Activated CD8-positive, alpha-beta T cell treated with anti-CD3 and anti-CD28 coated beads for 36 hours (primary cell): Measurements from ENCODE around the gene RRP1B. TPM values are rescaled to one million over a fixed set of nuclear protein-coding genes. Genes with fewer than 3 reads are reported as not detected.
A peak's percentile ranks its signal among the peaks of the same experiment; 100 is the strongest.

Source experiments
- ATAC-seq: fragments of 200-7000 bp; cut with Tn5 transposase; one replicate; pipeline ENCODE4 v1.10.0; 2021; ENCODE audit warnings: mild to moderate bottlenecking, moderate library complexity
- CTCF ChIA-PET: fragments of 350-600 bp; sonication (Branson Sonifier 250); formaldehyde crosslinking; loops from one replicate; lab custom pipeline; 2021; ENCODE audit warnings: antibody characterized with exemption; lab: Charles Lee
- POLR2A ChIA-PET: fragments of 350-600 bp; sonication (Branson Sonifier 250); formaldehyde crosslinking; loops from one replicate; lab custom pipeline; 2021; ENCODE audit warnings: antibody characterized with exemption; lab: Charles Lee
- DNase-seq: peaks from one replicate; pipeline ENCODE4 v3.0.0-alpha.2; 2020
- H3K27ac Mint-ChIP-seq: one replicate; pipeline ENCODE4 v1.8.0; 2021; ENCODE audit warnings: mild to moderate bottlenecking, mixed read lengths
- H3K27me3 Mint-ChIP-seq: one replicate; pipeline ENCODE4 v1.8.0; 2021; ENCODE audit warnings: mixed read lengths
- H3K36me3 Mint-ChIP-seq: one replicate; pipeline ENCODE4 v1.8.0; 2021; ENCODE audit warnings: low read depth, mixed read lengths
- H3K4me1 Mint-ChIP-seq: one replicate; pipeline ENCODE4 v1.8.0; 2021; ENCODE audit warnings: low read depth, mixed read lengths
- H3K4me3 Mint-ChIP-seq: one replicate; pipeline ENCODE4 v1.8.0; 2021; ENCODE audit warnings: mild to moderate bottlenecking, moderate library complexity, mixed read lengths
- H3K9me3 Mint-ChIP-seq: one replicate; pipeline ENCODE4 v1.8.0; 2021; ENCODE audit warnings: mixed read lengths
- intact Hi-C: fragments of 100-400 bp; cut with micrococcal nuclease; formaldehyde crosslinking; loops from one replicate; pipeline ENCODE4 v1.10.0; 2022
- total RNA-seq, 2 experiments: library from RNA; stranded (reverse); gene quantifications; one replicate each; pipeline ENCODE4 v1.2.3, GENCODE V29; 2021
- TF ChIP-seq, protein P1 (sequence below): fragments of 200-600 bp; IDR thresholded peaks from one replicate; pipeline ENCODE4 v1.8.0; 2022; ENCODE audit warnings: antibody characterized with exemption, mild to moderate bottlenecking

The RRP1B gene
- total RNA-seq, 2 experiments from 2014 or later = 76.7 to 78.5 TPM

DNA sequence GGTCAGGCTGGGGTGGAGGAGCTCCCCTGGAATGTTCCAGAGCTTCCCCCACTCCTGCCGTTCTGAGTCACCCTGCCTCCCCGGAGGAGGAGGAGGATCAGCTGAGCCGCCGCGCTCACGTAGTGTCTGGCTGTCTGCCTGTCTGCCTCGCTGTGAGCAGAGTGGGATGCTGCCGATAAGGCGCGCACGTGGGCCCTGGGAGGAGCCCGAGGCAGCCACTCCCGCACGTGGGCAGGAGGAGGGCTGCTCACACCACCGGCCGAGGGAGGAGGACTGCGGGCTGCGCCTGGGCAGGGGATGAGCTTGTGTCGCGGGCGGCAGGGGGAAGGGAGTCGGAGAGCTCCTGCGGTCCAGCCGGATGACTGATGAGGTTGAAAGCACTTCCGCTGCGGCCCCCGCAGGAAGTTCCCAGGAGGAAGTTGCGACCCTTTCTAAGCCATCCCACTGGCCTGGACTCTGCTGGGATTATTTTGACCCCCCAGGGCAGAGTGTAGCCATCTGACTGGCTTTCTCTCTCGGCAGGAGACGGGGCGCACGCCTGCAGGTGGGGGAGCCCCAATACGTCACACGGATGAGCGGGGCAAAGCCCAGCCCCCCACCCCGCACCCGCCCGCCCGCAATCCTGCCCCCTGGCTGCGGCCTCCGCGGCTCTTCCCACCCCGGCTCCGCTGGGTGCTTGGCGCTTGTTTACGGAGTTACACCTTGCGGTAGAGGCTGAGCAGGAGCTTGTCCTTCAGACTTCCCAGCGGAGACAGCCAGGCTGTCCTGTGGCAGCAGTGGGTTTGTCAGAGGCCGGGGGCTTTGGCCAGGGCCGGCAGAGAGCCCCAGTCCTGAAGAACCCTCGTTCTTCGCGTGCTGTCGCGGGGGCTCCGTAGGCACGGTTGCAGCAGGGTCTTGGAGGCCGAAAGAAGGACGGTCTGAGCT, 69.4 kb downstream of the RRP1B start:
- peak overlapping the region; percentile 88 for H3K27ac Mint-ChIP-seq

DNA sequence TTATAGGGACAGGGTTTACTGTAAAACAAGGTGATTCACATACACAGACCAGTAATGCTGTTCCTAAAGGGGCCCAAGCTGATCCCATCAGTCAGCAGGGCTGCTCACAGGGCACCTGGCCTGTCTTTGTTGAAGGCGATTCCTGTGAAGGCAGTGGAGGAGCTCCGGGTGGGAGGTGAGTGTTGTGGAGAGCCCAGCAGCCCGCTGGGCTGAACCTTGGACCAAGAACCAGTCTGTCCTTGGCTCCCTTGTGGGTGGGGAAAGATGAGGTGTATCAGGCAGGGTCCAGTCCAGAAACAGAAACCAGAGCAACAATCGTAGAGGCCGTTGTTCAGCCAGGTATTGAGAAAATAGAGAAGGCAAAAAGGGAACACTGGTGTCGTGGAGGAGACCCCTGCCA, 72.1 kb downstream of the RRP1B start:
- POLR2A ChIA-PET = no interaction called here
- H3K9me3 Mint-ChIP-seq = no peaks in the 10 kb centered on the region
- intact Hi-C loops = no loop called here
- no peak for ATAC-seq
- H3K27me3 Mint-ChIP-seq = no peaks in the 10 kb centered on the region
- CTCF ChIA-PET = no interaction called here
- no peak overlapping the region for H3K27ac Mint-ChIP-seq
- H3K4me1 Mint-ChIP-seq = peaks cover 65% of the 10 kb centered on the region
- DNase-seq = no peak
- no peak overlapping the region for H3K4me3 Mint-ChIP-seq
- H3K36me3 Mint-ChIP-seq = peaks cover 16% of the 10 kb centered on the region
- TF ChIP-seq, protein P1, sequence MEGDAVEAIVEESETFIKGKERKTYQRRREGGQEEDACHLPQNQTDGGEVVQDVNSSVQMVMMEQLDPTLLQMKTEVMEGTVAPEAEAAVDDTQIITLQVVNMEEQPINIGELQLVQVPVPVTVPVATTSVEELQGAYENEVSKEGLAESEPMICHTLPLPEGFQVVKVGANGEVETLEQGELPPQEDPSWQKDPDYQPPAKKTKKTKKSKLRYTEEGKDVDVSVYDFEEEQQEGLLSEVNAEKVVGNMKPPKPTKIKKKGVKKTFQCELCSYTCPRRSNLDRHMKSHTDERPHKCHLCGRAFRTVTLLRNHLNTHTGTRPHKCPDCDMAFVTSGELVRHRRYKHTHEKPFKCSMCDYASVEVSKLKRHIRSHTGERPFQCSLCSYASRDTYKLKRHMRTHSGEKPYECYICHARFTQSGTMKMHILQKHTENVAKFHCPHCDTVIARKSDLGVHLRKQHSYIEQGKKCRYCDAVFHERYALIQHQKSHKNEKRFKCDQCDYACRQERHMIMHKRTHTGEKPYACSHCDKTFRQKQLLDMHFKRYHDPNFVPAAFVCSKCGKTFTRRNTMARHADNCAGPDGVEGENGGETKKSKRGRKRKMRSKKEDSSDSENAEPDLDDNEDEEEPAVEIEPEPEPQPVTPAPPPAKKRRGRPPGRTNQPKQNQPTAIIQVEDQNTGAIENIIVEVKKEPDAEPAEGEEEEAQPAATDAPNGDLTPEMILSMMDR = no peak

More for the DNA sequence above, 69.4 kb downstream of the RRP1B start:
- H3K36me3 Mint-ChIP-seq = peaks cover 12% of the 10 kb centered on the region
- intact Hi-C loops = no loop called here
- peak overlapping the region; percentile 84 for H3K4me3 Mint-ChIP-seq
- ATAC-seq (peak; percentile 88), DNase-seq (peak; percentile 91)
- no peaks in the 10 kb centered on the region for H3K9me3 Mint-ChIP-seq
- ChIA-PET CTCF (interaction anchor here (0.6 to 1.7 kb wide), 7 partner anchors 8 to 330 kb away, joined by 3 to 10 read pairs (median 3); partner anchors contain the start of genes PDXK and RRP1), POLR2A (interaction anchor here (0.6 to 4.0 kb wide), 13 partner anchors 9 to 176 kb away, joined by 3 to 35 read pairs (median 4); partner anchors contain the start of genes HSF2BP, PDXK, RRP1 and RRP1B)
- TF ChIP-seq, protein P1 = peak; percentile 26
- no peaks in the 10 kb centered on the region for H3K27me3 Mint-ChIP-seq
- H3K4me1 Mint-ChIP-seq = peaks cover 62% of the 10 kb centered on the region

DNA sequence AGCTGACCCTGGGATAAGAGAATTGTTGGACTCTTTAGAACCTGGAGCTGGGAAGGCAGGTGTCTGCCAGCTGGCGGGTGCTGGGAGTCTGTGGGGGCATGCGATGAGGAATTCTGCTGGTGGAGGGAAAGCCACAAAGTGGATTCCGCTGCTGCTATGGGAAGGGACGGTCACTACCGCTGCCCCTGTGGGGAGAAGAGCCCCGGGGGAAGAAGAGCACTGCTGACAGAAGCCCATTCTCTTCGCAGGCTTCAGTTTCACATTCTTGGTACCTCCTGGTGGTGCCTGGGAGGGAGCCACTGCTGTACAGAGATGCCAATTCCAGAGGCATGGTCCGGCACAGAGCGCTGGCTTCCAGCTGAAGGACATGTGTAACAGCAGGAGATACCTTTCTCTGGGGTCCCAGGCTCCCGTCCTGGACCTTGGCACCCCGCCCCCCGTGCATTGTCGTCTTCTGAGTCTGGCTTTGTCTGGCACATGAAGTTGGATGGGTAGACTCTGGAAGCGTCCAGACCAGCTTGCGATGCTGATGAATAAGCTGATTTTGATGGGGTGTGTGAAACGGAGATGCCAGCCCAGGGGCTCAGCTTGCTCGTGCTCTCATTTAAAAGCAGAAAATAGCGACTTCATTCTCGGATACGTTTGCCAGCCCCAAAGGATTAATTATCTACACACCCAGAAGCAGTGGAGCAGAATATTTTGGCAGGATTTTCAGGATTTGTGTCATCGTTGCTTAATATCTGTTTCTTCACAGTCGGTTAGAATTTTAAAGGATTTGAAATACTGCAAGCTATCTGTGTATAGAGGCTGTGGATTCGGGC, 72.7 kb downstream of the RRP1B start:
- ChIA-PET CTCF (no interaction called here), POLR2A (no interaction called here)
- DNase-seq (no peak), ATAC-seq (no peak)
- Mint-ChIP-seq H3K4me3 (no peak overlapping the region), H3K27me3 (no peaks in the 10 kb centered on the region), H3K36me3 (peaks cover 15% of the 10 kb centered on the region), H3K4me1 (peaks cover 61% of the 10 kb centered on the region), H3K9me3 (no peaks in the 10 kb centered on the region), H3K27ac (no peak overlapping the region)
- intact Hi-C loops = no loop called here
- TF ChIP-seq, protein P1 = no peak

DNA sequence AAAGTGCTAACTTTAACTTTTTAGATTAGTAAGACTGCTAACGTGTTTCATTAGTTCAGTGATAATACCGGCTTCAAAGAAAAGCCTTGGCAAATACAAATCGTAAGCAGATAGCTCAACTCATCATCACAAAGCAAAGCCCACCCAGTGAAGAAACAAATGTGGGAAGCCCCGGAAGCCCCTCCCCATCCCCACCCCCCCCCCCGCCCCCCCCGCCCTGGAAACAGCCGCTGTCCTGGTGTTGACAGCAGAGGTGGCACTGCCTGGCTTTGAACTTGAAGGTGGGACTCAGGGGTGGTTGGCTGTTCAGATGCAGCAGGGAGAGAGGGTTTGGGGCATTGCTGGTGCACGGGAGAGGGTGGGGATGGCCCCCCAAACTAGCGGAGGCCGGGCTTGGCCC, 73.7 kb downstream of the RRP1B start:
- peaks cover 51% of the 10 kb centered on the region for H3K4me1 Mint-ChIP-seq
- ATAC-seq = no peak
- no peaks in the 10 kb centered on the region for H3K9me3 Mint-ChIP-seq
- no peak for DNase-seq
- intact Hi-C loops = no loop called here
- TF ChIP-seq, protein P1 = no peak
- H3K27ac Mint-ChIP-seq = no peak overlapping the region
- H3K36me3 Mint-ChIP-seq = peaks cover 17% of the 10 kb centered on the region
- POLR2A ChIA-PET = no interaction called here
- CTCF ChIA-PET = no interaction called here
- H3K27me3 Mint-ChIP-seq = no peaks in the 10 kb centered on the region
- H3K4me3 Mint-ChIP-seq = no peak overlapping the region
